HepG2 (cell line): ENCODE data around the gene VKORC1L1.
"Not testable (repeated sequence)": the region's sequence is repeated elsewhere in the genome, so short reads cannot be mapped to it uniquely, and the experiment has no call there.

Source experiments
- CTCF ChIP-seq: sonication (generic); formaldehyde crosslinking; IDR thresholded peaks from 2 replicates; pipeline ENCODE4 v1.5.0; 2020; ENCODE audit warnings: mild to moderate bottlenecking, missing genetic modification reagents, moderate library complexity
- EZH2 ChIP-seq: conservative IDR thresholded peaks from 2 replicates; pipeline ENCODE4 v1.6.1; 2012; ENCODE audit warnings: mild to moderate bottlenecking, low read depth, low read length, moderate library complexity
- GATAD2A ChIP-seq: IDR thresholded peaks from 2 replicates; pipeline ENCODE4 v1.6.1; 2016
- JUND ChIP-seq: sonication (generic); formaldehyde crosslinking; IDR thresholded peaks from 2 replicates; pipeline ENCODE4 v1.8.0; 2022; ENCODE audit warnings: mild to moderate bottlenecking, missing genetic modification reagents
- SIN3A ChIP-seq: IDR thresholded peaks from 2 replicates; pipeline ENCODE4 v1.6.1; 2011; ENCODE audit warnings: low read depth, mild to moderate bottlenecking, control low read depth, low read length, borderline replicate concordance
- SP1 ChIP-seq, 2 experiments: fragments of 450-650 bp in 1 of 2; sonication (generic) in 1 of 2; formaldehyde crosslinking in 1 of 2; IDR thresholded peaks; 2 replicates each; pipeline versions ENCODE4 v1.4.0 to v1.6.1; 2016 to 2020; ENCODE audit warnings: missing genetic modification reagents in 1 of 2
- TSC22D2 ChIP-seq: sonication (generic); formaldehyde crosslinking; IDR thresholded peaks from 2 replicates; pipeline ENCODE4 v1.5.1; 2020; ENCODE audit warnings: missing genetic modification reagents, mild to moderate bottlenecking, borderline replicate concordance
- ZBTB1 ChIP-seq: sonication (generic); formaldehyde crosslinking; IDR thresholded peaks from 2 replicates; pipeline ENCODE4 v1.4.0; 2020; ENCODE audit warnings: missing genetic modification reagents, borderline replicate concordance
- ZNF737 ChIP-seq: sonication (generic); formaldehyde crosslinking; IDR thresholded peaks from 2 replicates; pipeline ENCODE4 v1.5.0; 2020; ENCODE audit warnings: missing genetic modification reagents, mild to moderate bottlenecking, borderline replicate concordance

- TF ChIP-seq CTCF (CRISPR knock-in tag); JUND (CRISPR knock-in tag); EZH2; GATAD2A (CRISPR knock-in tag); TSC22D2 (CRISPR knock-in tag); SIN3A; SP1 (IDR thresholded peaks at IDR 0.05); SP1 (CRISPR knock-in tag; IDR thresholded peaks at IDR 0.05); ZBTB1 (CRISPR knock-in tag); ZNF737: not testable (repeated sequence)
Measured at GRCh38 chr7:65837541-65837956, 35.3 kb upstream of the VKORC1L1 start.
